Cardiac muscle cell (in vitro differentiated cells and primary cell): Measurements from ENCODE around the gene C2orf68. TPM values are rescaled to one million over a fixed set of nuclear protein-coding genes. Genes with fewer than 3 reads are reported as not detected.
"Not testable (repeated sequence)": the region's sequence is repeated elsewhere in the genome, so short reads cannot be mapped to it uniquely, and the experiment has no call there.

Experiments
- DNase-seq, 2 donors: peaks; one replicate each; pipeline versions ENCODE4 v3.0.0 to v3.0.0-alpha.2; 2010 to 2017; ENCODE audit warnings: low read depth in 1 of 2, low spot score in 1 of 2
- H3K27ac ChIP-seq: fragments of 200-600 bp; sonication (generic); 2 replicates; pipeline ENCODE4 v1.5.1; 2016
- H3K27me3 ChIP-seq: fragments of 200-600 bp; sonication (generic); 2 replicates; pipeline ENCODE4 v1.6.0; 2016; ENCODE audit warnings: control low read depth
- H3K36me3 ChIP-seq: fragments of 200-600 bp; sonication (generic); 2 replicates; pipeline ENCODE4 v1.5.1; 2016; ENCODE audit warnings: control low read depth
- H3K4me1 ChIP-seq: fragments of 200-600 bp; sonication (generic); 2 replicates; pipeline ENCODE4 v1.8.1; 2017; ENCODE audit warnings: low read depth, mild to moderate bottlenecking, mixed run types
- H3K4me3 ChIP-seq: fragments of 200-600 bp; sonication (generic); 2 replicates; pipeline ENCODE4 v1.5.1; 2016; ENCODE audit warnings: mild to moderate bottlenecking
- H3K9me3 ChIP-seq: fragments of 200-600 bp; sonication (generic); 2 replicates; pipeline ENCODE4 v1.5.1; 2017; ENCODE audit warnings: low read depth, mild to moderate bottlenecking, control low read depth
- CTCF ChIP-seq: IDR thresholded peaks from 2 replicates; pipeline ENCODE4 v1.5.1; 2012; ENCODE audit warnings: low read depth, mild to moderate bottlenecking, low read length
- polyA plus RNA-seq: library from polyadenylated mRNA; unstranded; fragments of >200 nt; fragmentation: Nextera tagmentation; extraction: Ambion mirVana; gene quantifications from 2 replicates; pipeline ENCODE4 v1.2.1, GENCODE V29; 2016
- total RNA-seq: library from RNA; depleted of rRNA; stranded (reverse); fragments of >200 nt; gene quantifications from 2 replicates; pipeline ENCODE4 v1.2.3, GENCODE V29; 2016

The C2orf68 gene
- total and polyA plus RNA-seq, 2 experiments from 2014 or later = 32.6 to 37.4 TPM

- Histone ChIP-seq H3K4me3 (peak overlapping the region; percentile 74), H3K4me1 (peaks cover 16% of the 10 kb centered on the region), H3K27me3 (no peaks in the 10 kb centered on the region), H3K27ac (peak overlapping the region; percentile 85), H3K36me3 (no peaks in the 10 kb centered on the region), H3K9me3 (no peaks in the 10 kb centered on the region)
- DNase-seq = no peak
- no peak for TF ChIP-seq CTCF
Observed at GRCh38 chr2:85594715-85595300, 17.1 kb downstream of the C2orf68 start.

GRCh38 chr2:85593023-85593422 lies 18.8 kb downstream of the C2orf68 start:
- TF ChIP-seq CTCF = no peak
- H3K27ac ChIP-seq = no peak overlapping the region
- DNase-seq = no peak
- peaks cover 26% of the 10 kb centered on the region for H3K4me1 ChIP-seq
- no peak overlapping the region for H3K4me3 ChIP-seq
- H3K36me3 ChIP-seq = no peaks in the 10 kb centered on the region
- H3K9me3 ChIP-seq = no peaks in the 10 kb centered on the region
- H3K27me3 ChIP-seq = no peaks in the 10 kb centered on the region

GRCh38 chr2:85592299-85592698 lies 19.6 kb downstream of the C2orf68 start:
- not testable (repeated sequence) for H3K27me3 ChIP-seq, H3K9me3 ChIP-seq, H3K36me3 ChIP-seq, H3K4me3 ChIP-seq, DNase-seq, H3K27ac ChIP-seq
- H3K4me1 ChIP-seq = peaks cover 29% of the 10 kb centered on the region

GRCh38 chr2:85591563-85591962 lies 20.3 kb downstream of the C2orf68 start:
- TF ChIP-seq CTCF = no peak
- H3K4me3 ChIP-seq = no peak overlapping the region

GRCh38 chr2:85590950-85591349 lies 20.9 kb downstream of the C2orf68 start:
- Histone ChIP-seq H3K27me3 (no peaks in the 10 kb centered on the region), H3K36me3 (no peaks in the 10 kb centered on the region), H3K4me1 (peaks cover 22% of the 10 kb centered on the region), H3K4me3 (no peak overlapping the region), H3K9me3 (no peaks in the 10 kb centered on the region), H3K27ac (no peak overlapping the region)
- TF ChIP-seq CTCF = no peak
- no peak for DNase-seq

More at GRCh38 chr2:85591563-85591962, 20.3 kb downstream of the C2orf68 start:
- no peaks in the 10 kb centered on the region for H3K27me3 ChIP-seq
- no peak for DNase-seq
- H3K27ac ChIP-seq = no peak overlapping the region
- peaks cover 26% of the 10 kb centered on the region for H3K4me1 ChIP-seq
- H3K9me3 ChIP-seq = no peaks in the 10 kb centered on the region
- H3K36me3 ChIP-seq = no peaks in the 10 kb centered on the region

GRCh38 chr2:85589982-85590791 lies 21.7 kb downstream of the C2orf68 start:
- no peaks in the 10 kb centered on the region for H3K36me3 ChIP-seq
- H3K4me1 ChIP-seq = peaks cover 25% of the 10 kb centered on the region
- H3K27me3 ChIP-seq = no peaks in the 10 kb centered on the region
- H3K4me3 ChIP-seq = no peak overlapping the region
- H3K9me3 ChIP-seq = no peaks in the 10 kb centered on the region
- no peak for TF ChIP-seq CTCF
- no peak overlapping the region for H3K27ac ChIP-seq
- DNase-seq = peak in 1 of 2 donors; percentile 99
